Renal cortex interstitium (tissue), 11 donors: Measurements from ENCODE around the gene MEIOSIN. TPM values are rescaled to one million over a fixed set of nuclear protein-coding genes. Genes with fewer than 3 reads are reported as not detected.
"Not testable (repeated sequence)": the region's sequence is repeated elsewhere in the genome, so short reads cannot be mapped to it uniquely, and the experiment has no call there.

ENCODE experiments used
- DNase-seq, 11 donors: peaks; one replicate each; pipeline ENCODE4 v3.0.0-alpha.2; 2013; ENCODE audit warnings: low read depth in 9 of 11, low spot score in 4 of 11; ENCODE audit errors: extremely low read depth in 1 of 11
- polyA plus RNA-seq, 3 donors: library from polyadenylated mRNA; unstranded; fragments of 120-200 nt; gene quantifications; one replicate each; pipeline ENCODE4 v1.2.1, GENCODE V29; 2013; ENCODE audit not compliant: insufficient read length in 3 of 3

Gene MEIOSIN
- polyA plus RNA-seq, 3 donors = not detected

GRCh38 chr19:45716359-45717130 lies 16.7 kb upstream of the MEIOSIN start:
- peak in 4 of 11 donors; percentile 14 to 42 (median 26) for DNase-seq

DNA sequence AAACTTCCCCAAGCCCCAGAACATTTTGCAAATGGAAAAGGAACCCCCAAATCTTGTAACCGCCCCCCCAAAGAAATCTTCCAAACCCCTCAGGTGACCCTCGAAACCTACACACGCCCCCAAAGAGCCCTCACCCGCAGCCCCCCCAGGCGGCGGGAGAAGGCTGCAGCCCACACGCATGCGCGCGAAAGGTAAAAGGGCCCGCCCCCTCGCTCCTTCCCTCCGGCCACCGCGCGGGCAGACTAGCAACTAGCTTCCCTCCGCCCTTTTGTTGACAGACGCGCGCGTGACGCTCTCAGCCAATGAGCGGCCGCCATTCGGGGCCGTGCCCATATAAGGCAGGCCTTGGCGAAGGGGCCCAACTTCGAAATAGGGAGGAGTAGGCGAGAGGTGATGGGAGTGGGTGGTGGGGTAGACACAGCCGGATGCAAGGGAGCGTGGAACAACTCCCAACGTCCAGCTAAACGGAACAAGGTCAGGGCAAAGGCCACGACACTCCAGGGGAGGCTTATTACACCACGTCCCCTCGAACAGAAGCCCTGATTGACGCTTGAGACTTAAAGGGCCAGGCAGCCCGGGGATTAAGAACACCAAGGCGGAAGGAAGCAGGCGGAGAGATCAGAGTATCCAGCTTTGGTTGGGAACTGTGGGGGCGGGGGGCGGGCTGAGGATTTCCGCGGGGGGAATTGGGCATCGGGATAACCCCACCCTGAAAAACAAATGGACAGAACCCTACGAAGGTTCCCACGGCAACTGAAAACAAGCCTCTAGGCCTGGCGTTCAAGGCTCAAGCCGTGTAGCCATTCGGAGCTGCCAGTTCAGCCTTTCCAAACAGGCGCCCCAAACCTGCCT lies 15.9 kb upstream of the MEIOSIN start:
- DNase-seq = peak; percentile 98 to 99 (median 98)

GRCh38 chr19:45717983-45718650 lies 15.1 kb upstream of the MEIOSIN start:
- DNase-seq = no peak

DNA sequence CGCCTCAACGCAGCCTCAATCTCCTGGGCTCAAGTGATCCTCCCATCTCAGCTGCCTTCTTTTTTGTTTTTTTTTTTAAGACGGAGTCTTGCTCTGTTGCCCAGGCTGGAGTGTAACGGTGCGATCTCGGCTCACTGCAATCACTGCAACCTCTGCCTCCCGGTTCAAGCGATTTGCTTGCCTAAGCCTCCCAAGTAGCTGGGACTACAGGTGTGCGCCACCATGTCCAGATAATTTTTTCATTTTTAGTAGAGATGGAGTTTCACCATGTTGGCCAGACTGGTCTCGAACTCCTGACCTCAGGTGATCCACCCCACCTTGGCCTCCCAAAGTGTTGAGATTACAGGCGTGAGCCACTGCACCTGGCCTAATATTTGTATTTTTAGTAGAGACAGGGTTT lies 13.2 kb upstream of the MEIOSIN start:
- not testable (repeated sequence) for DNase-seq

DNA sequence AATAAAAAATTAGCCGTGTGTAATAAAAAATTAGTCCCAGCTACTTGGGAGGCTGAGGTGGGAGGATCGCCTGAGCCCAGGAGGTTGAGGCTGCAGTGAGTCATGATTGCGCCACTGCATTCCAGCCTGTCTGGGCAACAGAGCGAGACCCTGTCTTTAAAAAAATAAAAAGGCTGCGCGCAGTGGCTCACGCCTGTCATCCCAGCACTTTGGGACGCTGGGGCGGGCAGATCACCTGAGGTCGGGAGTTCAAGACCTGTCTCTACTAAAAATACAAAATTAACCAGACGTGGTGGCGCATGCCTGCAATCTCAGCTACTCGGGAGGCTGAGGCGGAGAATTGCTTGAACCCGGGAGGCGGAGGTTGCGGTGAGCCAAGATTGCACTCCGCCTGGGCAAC lies 4.6 kb upstream of the MEIOSIN start:
- not testable (repeated sequence) for DNase-seq

DNA sequence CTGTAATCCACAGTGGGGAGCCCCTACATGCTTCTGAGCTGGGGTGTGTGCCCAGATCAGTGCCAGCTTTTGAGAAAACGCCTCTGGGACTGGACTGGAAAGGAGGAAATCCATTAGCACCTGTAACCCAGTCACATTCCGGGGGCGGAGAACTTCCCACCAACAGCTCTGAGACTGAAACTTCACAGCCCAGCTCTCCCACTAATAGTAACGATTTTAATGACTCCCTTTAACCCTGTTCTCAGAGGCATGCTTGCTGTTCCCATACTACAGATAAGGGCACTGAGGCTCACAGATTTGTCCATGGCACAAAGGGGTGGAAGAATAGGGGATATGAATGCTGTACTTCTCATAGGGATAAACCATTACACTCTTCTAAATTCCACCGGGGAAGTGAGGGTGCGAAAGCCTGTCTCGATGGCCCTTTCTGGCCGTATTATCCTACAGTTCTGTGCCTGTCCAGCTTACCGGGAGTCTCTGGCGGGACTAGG lies 3.4 kb upstream of the MEIOSIN start:
- DNase-seq = no peak

DNA sequence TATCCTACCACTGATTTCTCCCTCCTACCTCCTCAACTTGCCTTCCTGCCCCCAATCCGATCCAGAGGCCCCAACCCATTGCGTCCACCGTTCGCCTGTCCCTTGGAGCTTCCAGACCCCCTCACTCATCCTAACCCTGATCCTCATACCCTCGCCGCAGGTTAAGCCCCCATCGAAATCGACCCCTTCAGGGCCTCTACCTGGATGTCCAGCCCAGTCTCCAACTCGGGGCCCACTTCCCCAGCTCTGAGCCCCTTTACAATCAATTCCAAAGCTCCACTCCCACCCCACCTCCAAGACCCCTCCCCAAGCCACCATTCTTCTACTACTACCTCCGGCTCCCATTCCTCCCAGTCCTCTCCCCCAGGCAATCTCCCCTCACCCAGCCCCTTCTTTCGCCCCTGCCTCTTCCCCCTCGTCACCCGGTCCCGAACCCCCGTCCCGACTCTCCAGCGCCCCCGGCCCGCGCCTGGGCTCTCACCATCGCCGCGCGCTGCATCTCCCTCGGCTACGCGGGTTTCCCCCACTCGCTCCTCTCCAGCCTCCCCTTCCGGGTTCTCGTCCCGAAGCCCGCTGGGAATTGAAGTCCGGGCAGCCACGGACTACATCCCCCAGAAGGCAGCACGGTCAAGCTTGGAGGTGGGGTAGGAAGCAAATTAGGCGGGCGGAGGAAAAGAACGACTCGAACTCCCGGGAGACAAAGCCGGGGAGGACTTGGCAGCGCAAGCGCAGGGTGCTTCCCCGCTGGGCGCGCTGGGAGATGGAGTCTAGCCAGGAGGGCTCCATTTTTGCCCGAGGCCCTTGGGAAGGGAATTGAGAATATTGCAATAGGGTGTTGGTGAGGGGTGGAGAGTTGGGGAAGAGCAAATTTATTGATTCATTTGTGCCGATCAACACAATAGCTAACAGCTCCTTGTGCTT lies 2.6 kb upstream of the MEIOSIN start, which contains the start of gene FBXO46:
Gene FBXO46 (minus strand): TSS at position 529 of the 921 bp plus-strand sequence. CDS start 17,401 bp downstream, outside the sequence.
- peak; percentile 92 to 98 (median 96) for DNase-seq

GRCh38 chr19:45739498-45740439 lies 6.5 kb downstream of the MEIOSIN start:
- no peak for DNase-seq

GRCh38 chr19:45742969-45743368 lies 9.7 kb downstream of the MEIOSIN start:
- DNase-seq = no peak

DNA sequence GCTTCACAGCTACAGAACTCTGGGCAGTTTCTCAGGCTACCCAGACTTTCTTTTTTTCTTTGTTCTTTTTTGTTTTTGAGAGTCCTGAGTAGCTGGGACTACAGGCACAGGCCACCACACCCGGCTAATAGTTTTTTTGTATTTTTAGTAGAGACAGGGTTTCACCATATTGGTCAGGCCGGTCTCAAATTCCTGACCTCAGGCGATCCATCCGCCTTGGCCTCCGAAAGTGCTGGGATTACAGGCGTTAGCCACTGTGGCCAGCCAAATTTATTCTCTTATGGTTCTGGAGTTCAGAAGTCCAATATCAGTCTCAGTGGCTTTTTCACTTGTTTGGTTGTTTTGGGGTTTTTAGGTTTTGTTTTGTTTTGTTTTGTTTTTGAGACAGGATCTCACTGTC lies 12.4 kb downstream of the MEIOSIN start:
- no peak for DNase-seq

- no peak for DNase-seq
These were observed 13.6 kb downstream of the MEIOSIN start for GRCh38 chr19:45746866-45747265.

- DNase-seq = no peak
These were observed 14.3 kb downstream of the MEIOSIN start for GRCh38 chr19:45747513-45747912.

DNA sequence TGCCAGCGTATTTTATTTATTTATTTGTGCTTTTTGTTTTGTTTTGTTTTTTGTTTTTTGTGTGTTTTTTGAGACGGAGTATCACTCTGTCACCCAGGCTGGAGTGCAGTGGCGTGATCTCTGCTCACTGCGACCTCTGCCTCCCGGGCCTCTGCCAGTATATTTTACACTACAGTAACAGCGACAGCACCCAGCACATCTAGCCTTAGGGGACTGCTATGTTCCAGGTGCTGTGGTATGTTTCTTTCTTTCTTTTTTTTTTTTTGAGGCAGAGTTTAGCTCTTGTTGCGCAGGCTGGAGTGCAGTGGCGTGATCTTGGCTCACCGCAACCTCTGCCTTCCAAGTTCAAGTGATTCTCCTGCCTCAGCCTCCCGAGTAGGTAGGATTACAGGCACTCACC lies 18.2 kb downstream of the MEIOSIN start:
- not testable (repeated sequence) for DNase-seq

DNA sequence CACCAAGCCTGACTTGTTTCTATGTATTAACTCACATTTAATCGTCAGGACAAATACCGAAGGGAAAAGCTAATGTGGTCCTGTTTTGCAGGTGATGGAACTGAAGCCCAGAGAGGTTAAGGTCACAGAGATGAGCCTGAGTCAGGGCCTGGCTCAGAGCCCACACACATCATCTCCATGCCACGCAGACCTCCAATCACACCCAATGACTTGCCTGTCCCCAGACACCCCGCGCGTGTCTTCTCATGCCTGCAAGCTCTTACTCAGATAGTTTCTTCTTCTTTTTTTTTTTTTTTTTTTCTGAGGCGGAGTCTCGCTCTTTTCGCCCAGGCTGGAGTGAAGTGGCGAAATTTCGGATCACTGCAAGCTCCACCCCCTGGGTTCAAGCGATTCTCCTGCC lies 19.4 kb downstream of the MEIOSIN start:
- no peak for DNase-seq

DNA sequence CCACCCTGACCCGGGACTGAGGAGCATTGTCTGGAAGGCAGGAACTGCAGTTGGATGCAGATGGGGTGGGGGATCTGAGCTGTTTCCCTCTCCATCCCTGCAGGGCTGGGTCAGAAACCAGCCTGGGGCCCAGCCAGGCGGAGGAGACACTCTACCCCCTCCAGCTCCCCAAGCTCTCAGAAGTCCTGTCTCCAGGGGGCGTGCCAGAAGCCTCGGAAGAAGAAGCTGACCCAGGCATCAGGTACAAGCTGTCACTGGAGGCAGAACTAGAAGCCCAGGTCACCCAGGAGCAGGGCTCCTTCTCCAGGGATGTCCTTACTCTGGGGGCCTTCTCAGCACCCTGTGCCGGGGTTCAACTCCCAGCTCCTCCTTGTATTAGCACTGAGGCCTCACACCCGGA lies 20.3 kb downstream of the MEIOSIN start:
- DNase-seq = no peak

- no peak for DNase-seq
These were observed 21.1 kb downstream of the MEIOSIN start for GRCh38 chr19:45754323-45754722.

- DNase-seq = no peak
These were observed 24.5 kb downstream of the MEIOSIN start for GRCh38 chr19:45757695-45758094.
